Measurements from ENCODE around the gene PPARD. TPM values are rescaled to one million over a fixed set of nuclear protein-coding genes. Genes with fewer than 3 reads are reported as not detected.

Gene PPARD
- total RNA-seq, 1 donor from 2014 or later = 15.0 TPM

DNA sequence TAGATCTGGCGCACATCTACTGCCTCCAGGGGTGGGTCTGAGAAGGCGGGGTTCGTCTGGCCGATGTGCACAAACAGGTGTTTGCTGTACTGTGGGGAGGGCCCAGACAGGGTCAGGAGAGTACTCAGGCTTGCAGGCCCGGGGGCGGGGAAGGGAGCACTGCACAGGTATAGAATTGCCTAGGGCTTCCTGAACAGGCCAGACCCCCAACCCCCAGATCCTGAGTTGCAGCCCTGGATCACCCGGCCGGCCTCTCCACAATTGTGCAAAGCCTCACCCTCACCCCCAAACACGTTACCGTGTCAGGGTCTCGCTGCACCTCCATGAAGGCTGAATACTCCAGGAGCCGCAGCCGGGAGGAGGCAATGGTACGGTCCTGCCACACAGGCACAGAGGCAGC is 133.6 kb downstream of the PPARD start:
- no peak overlapping the region for H3K4me3 ChIP-seq (ENCODE audit: low read depth, low read length)
- H3K27me3 ChIP-seq (ENCODE audit: control insufficient read depth, insufficient read depth, low read length) = no peaks in the 10 kb centered on the region
- DNase-seq (ENCODE audit: low read depth) = no peak
- TF ChIP-seq, protein P1, sequence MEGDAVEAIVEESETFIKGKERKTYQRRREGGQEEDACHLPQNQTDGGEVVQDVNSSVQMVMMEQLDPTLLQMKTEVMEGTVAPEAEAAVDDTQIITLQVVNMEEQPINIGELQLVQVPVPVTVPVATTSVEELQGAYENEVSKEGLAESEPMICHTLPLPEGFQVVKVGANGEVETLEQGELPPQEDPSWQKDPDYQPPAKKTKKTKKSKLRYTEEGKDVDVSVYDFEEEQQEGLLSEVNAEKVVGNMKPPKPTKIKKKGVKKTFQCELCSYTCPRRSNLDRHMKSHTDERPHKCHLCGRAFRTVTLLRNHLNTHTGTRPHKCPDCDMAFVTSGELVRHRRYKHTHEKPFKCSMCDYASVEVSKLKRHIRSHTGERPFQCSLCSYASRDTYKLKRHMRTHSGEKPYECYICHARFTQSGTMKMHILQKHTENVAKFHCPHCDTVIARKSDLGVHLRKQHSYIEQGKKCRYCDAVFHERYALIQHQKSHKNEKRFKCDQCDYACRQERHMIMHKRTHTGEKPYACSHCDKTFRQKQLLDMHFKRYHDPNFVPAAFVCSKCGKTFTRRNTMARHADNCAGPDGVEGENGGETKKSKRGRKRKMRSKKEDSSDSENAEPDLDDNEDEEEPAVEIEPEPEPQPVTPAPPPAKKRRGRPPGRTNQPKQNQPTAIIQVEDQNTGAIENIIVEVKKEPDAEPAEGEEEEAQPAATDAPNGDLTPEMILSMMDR (IDR thresholded peaks at IDR 0.05; ENCODE audit: insufficient read depth, low read length, poor library complexity, severe bottlenecking) = no peak
- H3K36me3 ChIP-seq (ENCODE audit: control insufficient read depth, insufficient read depth, low read length) = peaks cover 1% of the 10 kb centered on the region

DNA sequence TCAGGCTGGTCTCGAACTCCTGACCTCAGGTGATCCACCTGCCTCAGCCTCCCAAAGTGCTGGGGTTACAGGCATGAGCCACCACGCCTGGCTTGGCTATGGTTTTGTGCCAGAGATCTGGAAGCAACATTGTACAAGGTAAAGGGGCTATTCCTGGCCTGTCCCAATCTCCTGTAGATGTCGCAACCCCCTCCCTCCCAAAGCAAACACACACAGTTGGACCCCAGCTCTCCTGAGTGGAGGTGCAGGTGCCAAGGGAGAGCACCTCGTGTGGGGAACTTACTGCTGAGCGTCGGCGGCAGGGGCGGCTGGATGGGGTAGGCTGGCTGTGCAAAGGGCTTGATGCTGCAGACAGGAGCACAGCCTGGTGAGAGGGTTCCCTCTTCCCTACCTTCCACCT is 134.7 kb downstream of the PPARD start:
- H3K36me3 ChIP-seq (ENCODE audit: control insufficient read depth, insufficient read depth, low read length) = peaks cover 1% of the 10 kb centered on the region
- no peak for DNase-seq (ENCODE audit: low read depth)
- H3K4me3 ChIP-seq (ENCODE audit: low read depth, low read length) = no peak overlapping the region
- no peaks in the 10 kb centered on the region for H3K27me3 ChIP-seq (ENCODE audit: control insufficient read depth, insufficient read depth, low read length)
- TF ChIP-seq, protein P1 (IDR thresholded peaks at IDR 0.05; ENCODE audit: insufficient read depth, low read length, poor library complexity, severe bottlenecking) = no peak

Other genes with a start within 250 kb of the PPARD start
- 0.41 TPM in 1 of 2 replicates, not detected in the other for gene TCP11, start 201.2 kb upstream of the PPARD start, total RNA-seq
- gene SCUBE3, start 128.6 kb upstream of the PPARD start, total RNA-seq = 1.4 and 1.8 TPM in 2 replicates
- gene ZNF76, start 82.8 kb upstream of the PPARD start, total RNA-seq = 21.2 and 23.6 TPM in 2 replicates
- 3.2 and 3.6 TPM in 2 replicates for gene DEF6, start 44.7 kb upstream of the PPARD start, total RNA-seq
- gene FANCE, start 109.8 kb downstream of the PPARD start, total RNA-seq = 5.8 and 6.6 TPM in 2 replicates
- 1,851 and 1,876 TPM in 2 replicates for gene RPL10A, start 125.8 kb downstream of the PPARD start, total RNA-seq
- 18.1 and 23.8 TPM in 2 replicates for gene TEAD3, start 154.5 kb downstream of the PPARD start, total RNA-seq
- gene TULP1, start 170.3 kb downstream of the PPARD start, total RNA-seq = not detected in 2 replicates